DMS53 treated with DMSO at 0.1 percent for 48 hours (cell line): ENCODE measurements around the gene SPNS1.
"Not testable (repeated sequence)": the region's sequence is repeated elsewhere in the genome, so short reads cannot be mapped to it uniquely, and the experiment has no call there.

Source experiments
- DNase-seq: peaks from one replicate; lab custom pipeline; 2025; ENCODE audit not compliant: unreplicated experiment; lab: John Stamatoyannopoulos, UW

Gene SPNS1, protein sequence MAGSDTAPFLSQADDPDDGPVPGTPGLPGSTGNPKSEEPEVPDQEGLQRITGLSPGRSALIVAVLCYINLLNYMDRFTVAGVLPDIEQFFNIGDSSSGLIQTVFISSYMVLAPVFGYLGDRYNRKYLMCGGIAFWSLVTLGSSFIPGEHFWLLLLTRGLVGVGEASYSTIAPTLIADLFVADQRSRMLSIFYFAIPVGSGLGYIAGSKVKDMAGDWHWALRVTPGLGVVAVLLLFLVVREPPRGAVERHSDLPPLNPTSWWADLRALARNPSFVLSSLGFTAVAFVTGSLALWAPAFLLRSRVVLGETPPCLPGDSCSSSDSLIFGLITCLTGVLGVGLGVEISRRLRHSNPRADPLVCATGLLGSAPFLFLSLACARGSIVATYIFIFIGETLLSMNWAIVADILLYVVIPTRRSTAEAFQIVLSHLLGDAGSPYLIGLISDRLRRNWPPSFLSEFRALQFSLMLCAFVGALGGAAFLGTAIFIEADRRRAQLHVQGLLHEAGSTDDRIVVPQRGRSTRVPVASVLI

DNA sequence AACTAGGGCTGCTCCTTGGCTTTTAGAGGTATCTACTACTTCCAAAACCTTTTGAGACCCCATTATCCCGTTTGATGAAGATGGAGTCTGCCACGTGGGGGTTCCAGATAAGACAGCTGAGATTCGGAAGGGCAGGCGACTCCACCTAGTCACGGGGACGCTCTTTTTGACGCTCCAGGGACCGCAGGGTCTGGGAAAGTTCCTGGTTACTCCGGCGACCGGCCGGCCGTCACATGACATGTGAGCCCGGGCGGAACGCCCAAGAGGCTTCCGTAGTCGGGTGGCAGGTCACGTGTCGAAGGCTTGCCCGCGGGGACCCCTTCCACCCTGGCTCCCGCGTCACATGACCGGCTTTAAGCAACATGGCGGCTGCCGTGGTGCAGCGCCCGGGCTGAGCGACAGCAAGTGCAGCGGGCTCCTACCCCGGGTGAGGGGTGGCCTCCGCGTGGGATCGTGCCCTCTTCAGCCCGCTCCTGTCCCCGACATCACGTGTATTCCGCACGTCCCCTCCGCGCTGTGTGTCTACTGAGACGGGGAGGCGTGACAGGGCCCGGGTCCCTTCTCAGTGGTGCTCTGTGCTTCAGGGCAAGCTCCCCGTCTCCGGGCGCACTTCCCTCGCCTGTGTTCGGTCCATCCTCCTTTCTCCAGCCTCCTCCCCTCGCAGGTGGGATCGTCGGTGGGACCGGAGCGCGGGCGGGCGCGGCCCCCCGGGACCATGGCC is at the start of gene SPNS1:
Gene SPNS1 (plus strand): TSS at position 342 of the 721 bp plus-strand sequence. CDS start 374 bp downstream, at position 716.
- peak; percentile 83 for DNase-seq

- peak; percentile 37 for DNase-seq
Measured at GRCh38 chr16:28925386-28926228, 49.0 kb upstream of the SPNS1 start.

GRCh38 chr16:28926284-28926683 is 48.3 kb upstream of the SPNS1 start:
- not testable (repeated sequence) for DNase-seq

DNA sequence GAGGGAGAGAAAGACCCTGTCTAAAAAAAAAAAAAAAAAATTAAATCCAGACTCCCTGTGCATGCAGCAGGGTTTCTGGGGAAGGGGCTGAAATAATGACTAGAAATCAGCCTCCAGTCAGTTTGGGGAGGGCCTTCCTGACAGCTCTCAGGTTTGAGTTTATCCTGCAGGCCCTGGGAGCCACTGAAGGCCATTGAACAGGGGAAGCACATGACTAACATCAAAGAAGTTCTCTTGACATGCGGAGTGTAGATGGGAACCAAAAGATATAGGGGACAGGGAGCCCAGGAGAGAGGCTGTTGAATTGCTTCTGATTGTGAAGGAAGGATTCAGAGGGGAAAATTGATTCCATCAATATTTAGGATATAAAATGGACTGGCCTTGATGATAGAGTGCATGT is 46.8 kb upstream of the SPNS1 start:
- DNase-seq: no peak

GRCh38 chr16:28930203-28930602 is 44.4 kb upstream of the SPNS1 start:
- DNase-seq: no peak

GRCh38 chr16:28930652-28931051 is 43.9 kb upstream of the SPNS1 start:
- DNase-seq: no peak

DNA sequence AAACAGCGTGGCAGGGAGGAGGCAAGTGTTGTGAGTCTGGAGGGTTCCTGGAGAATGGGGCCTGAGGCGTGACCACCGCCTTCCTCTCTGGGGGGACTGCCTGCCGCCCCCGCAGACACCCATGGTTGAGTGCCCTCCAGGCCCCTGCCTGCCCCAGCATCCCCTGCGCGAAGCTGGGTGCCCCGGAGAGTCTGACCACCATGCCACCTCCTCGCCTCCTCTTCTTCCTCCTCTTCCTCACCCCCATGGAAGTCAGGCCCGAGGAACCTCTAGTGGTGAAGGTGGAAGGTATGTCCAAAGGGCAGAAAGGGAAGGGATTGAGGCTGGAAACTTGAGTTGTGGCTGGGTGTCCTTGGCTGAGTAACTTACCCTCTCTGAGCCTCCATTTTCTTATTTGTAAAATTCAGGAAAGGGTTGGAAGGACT is 42.8 kb upstream of the SPNS1 start, which contains the start of gene CD19:
Gene CD19 (plus strand): TSS at position 171 of the 425 bp plus-strand sequence. CDS start 30 bp downstream, at position 201.
- DNase-seq: no peak

DNA sequence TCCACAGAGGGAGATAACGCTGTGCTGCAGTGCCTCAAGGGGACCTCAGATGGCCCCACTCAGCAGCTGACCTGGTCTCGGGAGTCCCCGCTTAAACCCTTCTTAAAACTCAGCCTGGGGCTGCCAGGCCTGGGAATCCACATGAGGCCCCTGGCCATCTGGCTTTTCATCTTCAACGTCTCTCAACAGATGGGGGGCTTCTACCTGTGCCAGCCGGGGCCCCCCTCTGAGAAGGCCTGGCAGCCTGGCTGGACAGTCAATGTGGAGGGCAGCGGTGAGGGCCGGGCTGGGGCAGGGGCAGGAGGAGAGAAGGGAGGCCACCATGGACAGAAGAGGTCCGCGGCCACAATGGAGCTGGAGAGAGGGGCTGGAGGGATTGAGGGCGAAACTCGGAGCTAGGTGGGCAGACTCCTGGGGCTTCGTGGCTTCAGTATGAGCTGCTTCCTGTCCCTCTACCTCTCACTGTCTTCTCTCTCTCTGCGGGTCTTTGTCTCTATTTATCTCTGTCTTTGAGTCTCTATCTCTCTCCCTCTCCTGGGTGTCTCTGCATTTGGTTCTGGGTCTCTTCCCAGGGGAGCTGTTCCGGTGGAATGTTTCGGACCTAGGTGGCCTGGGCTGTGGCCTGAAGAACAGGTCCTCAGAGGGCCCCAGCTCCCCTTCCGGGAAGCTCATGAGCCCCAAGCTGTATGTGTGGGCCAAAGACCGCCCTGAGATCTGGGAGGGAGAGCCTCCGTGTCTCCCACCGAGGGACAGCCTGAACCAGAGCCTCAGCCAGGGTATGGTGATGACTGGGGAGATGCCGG is 42.0 kb upstream of the SPNS1 start:
- no peak for DNase-seq

GRCh38 chr16:28933171-28933570 is 41.4 kb upstream of the SPNS1 start:
- no peak for DNase-seq

GRCh38 chr16:28935346-28935745 is 39.2 kb upstream of the SPNS1 start:
- no peak for DNase-seq

GRCh38 chr16:28935924-28936783 is 38.4 kb upstream of the SPNS1 start:
- DNase-seq: no peak

GRCh38 chr16:28936784-28937155 is 37.8 kb upstream of the SPNS1 start:
- no peak for DNase-seq

DNA sequence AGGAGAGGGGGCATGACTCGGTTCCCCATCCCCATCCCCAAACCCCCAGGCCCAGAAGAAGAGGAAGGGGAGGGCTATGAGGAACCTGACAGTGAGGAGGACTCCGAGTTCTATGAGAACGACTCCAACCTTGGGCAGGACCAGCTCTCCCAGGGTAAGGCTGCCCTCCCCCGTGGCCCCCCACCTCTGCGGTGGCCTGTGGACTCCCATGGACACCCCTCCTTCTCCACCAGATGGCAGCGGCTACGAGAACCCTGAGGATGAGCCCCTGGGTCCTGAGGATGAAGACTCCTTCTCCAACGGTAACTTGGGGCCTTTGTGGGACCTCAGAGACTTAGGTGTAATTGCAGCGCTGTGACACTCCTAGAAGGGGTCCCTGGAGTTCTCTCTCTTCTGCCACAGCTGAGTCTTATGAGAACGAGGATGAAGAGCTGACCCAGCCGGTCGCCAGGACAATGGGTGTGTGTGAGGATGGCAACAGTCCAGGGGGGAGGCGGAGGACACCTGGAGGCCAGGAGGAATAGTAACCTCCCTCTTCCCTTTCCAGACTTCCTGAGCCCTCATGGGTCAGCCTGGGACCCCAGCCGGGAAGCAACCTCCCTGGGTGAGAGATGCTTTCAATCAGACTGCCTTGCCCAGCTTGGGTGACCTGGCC is 37.2 kb upstream of the SPNS1 start:
- DNase-seq: no peak

- no peak for DNase-seq
Measured at GRCh38 chr16:28938721-28939120, 35.9 kb upstream of the SPNS1 start.

DNA sequence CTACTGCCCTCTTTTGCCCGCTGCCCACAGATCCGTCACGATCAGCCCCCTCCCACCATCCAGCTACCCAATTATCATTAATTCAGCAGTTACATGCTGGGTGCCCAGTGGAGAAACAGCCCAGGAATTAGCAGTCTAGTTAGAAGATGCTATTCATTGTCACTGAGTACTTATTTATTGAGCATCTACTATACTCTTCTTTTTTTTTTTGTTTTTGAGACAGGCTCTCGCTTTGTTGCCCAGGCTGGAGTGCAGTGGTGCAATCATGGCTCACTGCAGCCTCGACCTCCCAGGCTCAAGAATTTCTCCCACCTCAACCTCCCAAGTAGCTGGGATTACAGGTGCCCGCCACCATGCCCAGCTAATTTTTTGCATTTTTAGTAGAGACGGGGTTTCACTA is 34.8 kb upstream of the SPNS1 start:
- not testable (repeated sequence) for DNase-seq

DNA sequence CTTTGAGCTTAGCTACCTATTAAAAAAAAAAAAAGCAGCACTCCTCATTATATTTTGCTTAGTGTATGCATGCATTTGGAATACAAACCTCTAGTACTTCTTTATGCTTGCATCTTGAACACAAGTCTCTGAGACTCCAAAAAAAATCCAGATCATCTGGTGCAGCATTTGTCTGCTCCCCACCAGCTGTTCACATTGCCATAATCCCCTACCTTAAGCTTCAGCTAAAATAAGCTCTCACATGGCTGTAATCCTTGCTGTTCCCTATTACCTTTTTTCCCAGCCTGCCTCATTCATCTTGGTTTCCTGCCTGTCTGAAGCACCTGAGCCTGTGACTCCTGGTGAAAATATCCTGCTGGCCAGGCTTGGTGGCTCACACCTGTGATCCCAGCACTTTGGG is 31.3 kb upstream of the SPNS1 start:
- no peak for DNase-seq

DNA sequence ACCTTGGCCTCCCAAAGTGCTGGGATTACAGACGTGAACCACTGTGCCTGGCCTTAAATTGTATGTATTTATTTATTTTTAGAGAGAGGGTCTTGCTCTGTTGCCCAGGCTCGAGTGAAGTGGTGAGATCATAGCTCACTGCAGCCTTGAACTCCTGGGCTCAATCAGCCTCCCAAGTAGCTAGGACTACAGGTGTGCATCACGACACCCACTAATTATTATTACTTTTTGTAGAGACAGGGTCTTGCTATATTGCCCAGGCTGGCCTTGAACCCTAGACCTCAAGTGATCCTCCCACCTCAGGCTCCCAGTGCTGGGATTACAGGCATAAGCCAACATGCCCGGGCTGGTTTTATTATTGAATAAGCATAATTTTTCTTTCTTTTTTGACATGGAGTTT is 27.9 kb upstream of the SPNS1 start:
- no peak for DNase-seq

- peak; percentile 93 for DNase-seq
Measured at GRCh38 chr16:28950648-28951409, 23.7 kb upstream of the SPNS1 start, which contains the start of gene NFATC2IP. Gene NFATC2IP (plus strand): TSS chr16:28950937. CDS start chr16:28951012, 75 bp downstream.
